Measurements from ENCODE around the gene ALOX5.

The ALOX5 gene

GRCh38 chr10:45454859-45455258 lies 80.8 kb downstream of the ALOX5 start:
- Histone ChIP-seq H3K4me3 (ENCODE audit: low read depth, low read length) (no peak overlapping the region), H3K9me3 (no peaks in the 10 kb centered on the region), H3K4me1 (no peaks in the 10 kb centered on the region), H3K36me3 (no peaks in the 10 kb centered on the region), H3K27me3 (no peaks in the 10 kb centered on the region)
- no peak for TF ChIP-seq CTCF (IDR thresholded peaks at IDR 0.05; ENCODE audit: low read depth, low read length)
- no peak for DNase-seq

- DNase-seq = no peak
- H3K27me3 ChIP-seq = no peaks in the 10 kb centered on the region
- H3K9me3 ChIP-seq = no peaks in the 10 kb centered on the region
- H3K36me3 ChIP-seq = no peaks in the 10 kb centered on the region
- H3K4me3 ChIP-seq (ENCODE audit: low read depth, low read length) = no peak overlapping the region
- no peaks in the 10 kb centered on the region; the same call in 1 of the 2 replicates for H3K4me1 ChIP-seq
- TF ChIP-seq CTCF (IDR thresholded peaks at IDR 0.05; ENCODE audit: low read depth, low read length) = no peak
Observed at GRCh38 chr10:45456233-45456632, 82.2 kb downstream of the ALOX5 start.

GRCh38 chr10:45456822-45457221 lies 82.8 kb downstream of the ALOX5 start:
- H3K27me3 ChIP-seq = no peaks in the 10 kb centered on the region
- H3K9me3 ChIP-seq = no peaks in the 10 kb centered on the region
- H3K4me1 ChIP-seq = no peaks in the 10 kb centered on the region; the same call in 1 of the 2 replicates
- DNase-seq = no peak
- H3K36me3 ChIP-seq = no peaks in the 10 kb centered on the region
- H3K4me3 ChIP-seq (ENCODE audit: low read depth, low read length) = no peak overlapping the region
- TF ChIP-seq CTCF (IDR thresholded peaks at IDR 0.05; ENCODE audit: low read depth, low read length) = no peak

GRCh38 chr10:45457487-45457886 lies 83.5 kb downstream of the ALOX5 start:
- no peak for DNase-seq
- Histone ChIP-seq H3K36me3 (no peaks in the 10 kb centered on the region), H3K4me3 (ENCODE audit: low read depth, low read length) (no peak overlapping the region), H3K9me3 (no peaks in the 10 kb centered on the region), H3K27me3 (no peaks in the 10 kb centered on the region), H3K4me1 (no peaks in the 10 kb centered on the region; the same call in 1 of the 2 replicates)
- no peak for TF ChIP-seq CTCF (IDR thresholded peaks at IDR 0.05; ENCODE audit: low read depth, low read length)

- Histone ChIP-seq H3K4me3 (ENCODE audit: low read depth, low read length) (no peak overlapping the region), H3K9me3 (no peaks in the 10 kb centered on the region), H3K4me1 (no peaks in the 10 kb centered on the region; the same call in 1 of the 2 replicates), H3K27me3 (no peaks in the 10 kb centered on the region; the same call in 1 of the 2 replicates), H3K36me3 (no peaks in the 10 kb centered on the region)
- no peak for DNase-seq
- no peak for TF ChIP-seq CTCF (IDR thresholded peaks at IDR 0.05; ENCODE audit: low read depth, low read length)
Observed at GRCh38 chr10:45460235-45460878, 86.3 kb downstream of the ALOX5 start.

GRCh38 chr10:45461034-45461433 lies 87.0 kb downstream of the ALOX5 start:
- no peaks in the 10 kb centered on the region for H3K36me3 ChIP-seq
- no peak for DNase-seq
- H3K9me3 ChIP-seq = no peaks in the 10 kb centered on the region
- H3K4me1 ChIP-seq = no peaks in the 10 kb centered on the region; the same call in 1 of the 2 replicates
- TF ChIP-seq CTCF (IDR thresholded peaks at IDR 0.05; ENCODE audit: low read depth, low read length) = no peak
- no peak overlapping the region for H3K4me3 ChIP-seq (ENCODE audit: low read depth, low read length)
- H3K27me3 ChIP-seq = no peaks in the 10 kb centered on the region; the same call in 1 of the 2 replicates

Data from BE2C (cell line).